C4-2B (cell line): Measurements from ENCODE around the gene ZNF346.

Experiments
- ZFX ChIP-seq: fragments of 450-650 bp; IDR thresholded peaks from 2 replicates; pipeline ENCODE4 v1.6.1; 2017
- TF ChIP-seq, protein P1 (sequence below): fragments of 450-650 bp; conservative IDR thresholded peaks from 2 replicates; pipeline ENCODE4 v1.5.1; 2017; ENCODE audit warnings: mild to moderate bottlenecking

GRCh38 chr5:177090813-177091212 is 68.3 kb downstream of the ZNF346 start:
- TF ChIP-seq, protein P1, sequence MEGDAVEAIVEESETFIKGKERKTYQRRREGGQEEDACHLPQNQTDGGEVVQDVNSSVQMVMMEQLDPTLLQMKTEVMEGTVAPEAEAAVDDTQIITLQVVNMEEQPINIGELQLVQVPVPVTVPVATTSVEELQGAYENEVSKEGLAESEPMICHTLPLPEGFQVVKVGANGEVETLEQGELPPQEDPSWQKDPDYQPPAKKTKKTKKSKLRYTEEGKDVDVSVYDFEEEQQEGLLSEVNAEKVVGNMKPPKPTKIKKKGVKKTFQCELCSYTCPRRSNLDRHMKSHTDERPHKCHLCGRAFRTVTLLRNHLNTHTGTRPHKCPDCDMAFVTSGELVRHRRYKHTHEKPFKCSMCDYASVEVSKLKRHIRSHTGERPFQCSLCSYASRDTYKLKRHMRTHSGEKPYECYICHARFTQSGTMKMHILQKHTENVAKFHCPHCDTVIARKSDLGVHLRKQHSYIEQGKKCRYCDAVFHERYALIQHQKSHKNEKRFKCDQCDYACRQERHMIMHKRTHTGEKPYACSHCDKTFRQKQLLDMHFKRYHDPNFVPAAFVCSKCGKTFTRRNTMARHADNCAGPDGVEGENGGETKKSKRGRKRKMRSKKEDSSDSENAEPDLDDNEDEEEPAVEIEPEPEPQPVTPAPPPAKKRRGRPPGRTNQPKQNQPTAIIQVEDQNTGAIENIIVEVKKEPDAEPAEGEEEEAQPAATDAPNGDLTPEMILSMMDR = no peak
- no peak for TF ChIP-seq ZFX
